HepG2 (cell line): ENCODE results near the gene ELP5. TPM values are rescaled to one million over a fixed set of nuclear protein-coding genes. Genes with fewer than 3 reads are reported as not detected.

Source experiments
- CENPBD1 ChIP-seq: sonication (generic); formaldehyde crosslinking; IDR thresholded peaks from 2 replicates; pipeline ENCODE4 v1.8.0; 2022; ENCODE audit warnings: missing genetic modification reagents, low read depth, mild to moderate bottlenecking, borderline replicate concordance
- GABPA ChIP-seq, 2 experiments: IDR thresholded peaks; 2 replicates each; pipeline ENCODE4 v1.6.1; 2011 to 2016; ENCODE audit warnings: low read depth in 2 of 2, low read length in 1 of 2, missing biosample characterization in 1 of 2, missing genetic modification characterization in 1 of 2
- GTF3A ChIP-seq: sonication (generic); formaldehyde crosslinking; conservative IDR thresholded peaks from 2 replicates; pipeline ENCODE4 v1.4.0; 2020; ENCODE audit warnings: mild to moderate bottlenecking, missing genetic modification reagents
- HMGXB4 ChIP-seq, 2 experiments: sonication (generic) in 1 of 2; formaldehyde crosslinking in 1 of 2; IDR thresholded peaks; 2 replicates each; pipeline versions ENCODE4 v1.4.0 to v1.6.1; 2018 to 2020; ENCODE audit warnings: missing genetic modification reagents in 2 of 2, borderline replicate concordance in 1 of 2, low read depth in 1 of 2, mild to moderate bottlenecking in 1 of 2, missing biosample characterization in 1 of 2
- KDM3A ChIP-seq: IDR thresholded peaks from 2 replicates; pipeline ENCODE4 v1.6.1; 2018; ENCODE audit warnings: low read depth, missing compliant biosample characterization
- KMT2B ChIP-seq: IDR thresholded peaks from 2 replicates; pipeline ENCODE4 v1.6.1; 2016; ENCODE audit warnings: missing genetic modification reagents, missing compliant biosample characterization
- NKX3-1 ChIP-seq: sonication (generic); formaldehyde crosslinking; IDR thresholded peaks from 2 replicates; pipeline ENCODE4 v1.5.0; 2020; ENCODE audit warnings: missing genetic modification reagents
- NR2F2 ChIP-seq: IDR thresholded peaks from 2 replicates; pipeline ENCODE4 v1.6.1; 2012; ENCODE audit warnings: low read depth, inconsistent platforms, borderline replicate concordance
- PHF8 ChIP-seq: sonication (generic); formaldehyde crosslinking; IDR thresholded peaks from 2 replicates; pipeline ENCODE4 v1.5.0; 2020; ENCODE audit warnings: missing genetic modification reagents
- RBFOX2 ChIP-seq: fragments of 200-400 bp; formaldehyde crosslinking; IDR thresholded peaks from 2 replicates; pipeline ENCODE4 v1.6.1; 2017; ENCODE audit warnings: low read depth, mild to moderate bottlenecking, low read length
- RELA ChIP-seq: sonication (generic); formaldehyde crosslinking; IDR thresholded peaks from 2 replicates; pipeline ENCODE4 v1.4.0; 2020; ENCODE audit warnings: missing genetic modification reagents
- SETDB1 ChIP-seq: sonication (generic); formaldehyde crosslinking; IDR thresholded peaks from 2 replicates; pipeline ENCODE4 v1.5.1; 2020; ENCODE audit warnings: missing genetic modification reagents, mild to moderate bottlenecking, borderline replicate concordance
- TAF15 ChIP-seq: fragments of 200-400 bp; formaldehyde crosslinking; IDR thresholded peaks from one replicate; pipeline ENCODE4 v1.6.1; 2018; ENCODE audit warnings: mild to moderate bottlenecking, low read depth, low read length; ENCODE audit not compliant: poor library complexity, severe bottlenecking
- ZBTB46 ChIP-seq: sonication (generic); formaldehyde crosslinking; IDR thresholded peaks from 2 replicates; pipeline ENCODE4 v1.4.0; 2020; ENCODE audit warnings: mild to moderate bottlenecking, missing genetic modification reagents, borderline replicate concordance
- ZFP91 ChIP-seq: sonication (generic); formaldehyde crosslinking; IDR thresholded peaks from 2 replicates; pipeline ENCODE4 v1.9.0; 2022; ENCODE audit warnings: missing genetic modification reagents, mild to moderate bottlenecking, borderline replicate concordance
- ZMYM3 ChIP-seq: sonication (generic); formaldehyde crosslinking; IDR thresholded peaks from 2 replicates; pipeline ENCODE4 v1.5.1; 2020; ENCODE audit warnings: mild to moderate bottlenecking, missing genetic modification reagents
- ZNF326 ChIP-seq: sonication (generic); formaldehyde crosslinking; IDR thresholded peaks from 2 replicates; pipeline ENCODE4 v1.4.0; 2020; ENCODE audit warnings: missing genetic modification reagents, borderline replicate concordance
- ZNF576 ChIP-seq: sonication (generic); formaldehyde crosslinking; IDR thresholded peaks from 2 replicates; pipeline ENCODE4 v1.4.0; 2020; ENCODE audit warnings: mild to moderate bottlenecking, missing genetic modification reagents
- ZNF644 ChIP-seq: IDR thresholded peaks from 2 replicates; pipeline ENCODE4 v1.6.1; 2016; ENCODE audit warnings: low read depth
- ZNF670 ChIP-seq: sonication (generic); formaldehyde crosslinking; IDR thresholded peaks from 2 replicates; pipeline ENCODE4 v1.8.0; 2022; ENCODE audit warnings: mild to moderate bottlenecking, missing genetic modification reagents, borderline replicate concordance
- ZNF737 ChIP-seq: sonication (generic); formaldehyde crosslinking; IDR thresholded peaks from 2 replicates; pipeline ENCODE4 v1.5.0; 2020; ENCODE audit warnings: missing genetic modification reagents, mild to moderate bottlenecking, borderline replicate concordance
- ZNF780A ChIP-seq: sonication (generic); formaldehyde crosslinking; IDR thresholded peaks from 2 replicates; pipeline ENCODE4 v1.8.0; 2022; ENCODE audit warnings: mild to moderate bottlenecking, missing genetic modification reagents, moderate library complexity
- polyA plus RNA-seq, 8 experiments: library from polyadenylated mRNA; depleted of rRNA in 3 of 8; stranded (reverse) in 7 of 8; unstranded in 1 of 8; fragments of >200 nt; fragmentation: Illumina TruSeq in 4 of 8; extraction: Trizol in 4 of 8; gene quantifications; 2 replicates each; pipeline versions ENCODE4 v1.2.1 to v1.2.3, GENCODE V29; 2011 to 2016; ENCODE audit warnings: low read depth in 4 of 8, missing spikeins in 1 of 8, mixed read lengths in 1 of 8; ENCODE audit not compliant: insufficient read depth in 1 of 8
- total RNA-seq, 5 experiments: library from RNA; depleted of rRNA; stranded (reverse); fragments of >200 nt; fragmentation: Illumina TruSeq; extraction: Trizol; gene quantifications; 2 replicates each; pipeline ENCODE4 v1.2.3, GENCODE V29; 2016; ENCODE audit warnings: low read depth in 1 of 5

ELP5 gene
- total and polyA plus RNA-seq, 2 of the 13 experiments (the other 11 are each of a cell fraction or from before 2014, with no cell fraction given): 67.6 to 69.8 TPM

GRCh38 chr17:7252176-7253043 is at the start of gene ELP5 (continued):
- TF ChIP-seq ZNF644: no peak; the same call in 1 of the 2 replicates
- TF ChIP-seq NKX3-1: peak; percentile 16; the same call in 1 of the 2 replicates
- no peak; the same call in 1 of the 2 replicates for TF ChIP-seq SETDB1 (CRISPR knock-in tag)
- no peak for TF ChIP-seq ZNF737 (CRISPR knock-in tag)
- no peak for TF ChIP-seq ZNF780A (CRISPR knock-in tag)
- TF ChIP-seq ZMYM3 (CRISPR knock-in tag): peak; percentile 74
- TF ChIP-seq KDM3A (CRISPR knock-in tag): peak; percentile 52; the same call in 1 of the 2 replicates
- TF ChIP-seq ZNF326 (CRISPR knock-in tag): no peak
- no peak for TF ChIP-seq GTF3A (CRISPR knock-in tag)
- TF ChIP-seq ZFP91 (CRISPR knock-in tag): peak; percentile 97; the same call in 1 of the 2 replicates
- TF ChIP-seq ZNF670 (CRISPR knock-in tag): peak; percentile 71; the same call in 1 of the 2 replicates
- no peak for TF ChIP-seq CENPBD1
- peak; percentile 88 for TF ChIP-seq RBFOX2
- peak; percentile 47; the same call in 1 of the 2 replicates for TF ChIP-seq ZNF576
- peak; percentile 94 to 96 for TF ChIP-seq HMGXB4 (CRISPR knock-in tag; IDR thresholded peaks at IDR 0.05; ENCODE audit: borderline replicate concordance in 1 of 2, low read depth in 1 of 2)
- peak; percentile 44 for TF ChIP-seq GABPA (IDR thresholded peaks at IDR 0.05; ENCODE audit: low read depth, low read length)
- 0 out of 2 replicates have a peak, but pooled peaks have one; percentile 2 for TF ChIP-seq GABPA (CRISPR knock-in tag; IDR thresholded peaks at IDR 0.05; ENCODE audit: low read depth)
- TF ChIP-seq ZBTB46 (CRISPR knock-in tag): no peak
- peak; percentile 84 for TF ChIP-seq TAF15
- no peak for TF ChIP-seq RELA (CRISPR knock-in tag)
- peak; percentile 74; the same call in 1 of the 2 replicates for TF ChIP-seq NR2F2
- TF ChIP-seq KMT2B (CRISPR knock-in tag): peak; percentile 73; the same call in 1 of the 2 replicates
- TF ChIP-seq PHF8 (CRISPR knock-in tag): peak; percentile 87
